ENCODE results near the gene NUP133.

The NUP133 gene

DNA sequence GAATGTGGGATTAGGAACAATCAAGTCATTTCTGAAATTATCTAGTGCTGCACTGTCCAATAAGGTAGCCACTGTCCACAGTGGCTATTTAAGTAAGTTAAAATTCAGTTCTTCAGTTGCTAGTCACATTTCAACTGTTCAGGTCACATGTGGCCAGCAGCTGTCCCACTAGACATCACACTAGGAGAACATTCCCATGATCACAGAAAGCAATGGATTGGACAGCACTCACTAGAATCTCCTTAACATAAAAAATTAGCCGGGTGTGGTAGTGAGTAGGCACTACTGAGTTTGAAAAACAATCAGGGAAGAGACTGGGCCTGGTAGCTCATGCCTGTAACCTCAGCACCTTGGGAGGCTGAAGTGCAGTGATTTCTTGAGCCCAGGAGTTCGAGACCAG, 33.6 kb downstream of the NUP133 start:
- DNase-seq (ENCODE audit: low spot score), result no peak
- in situ Hi-C loops (cut with MboI; ENCODE audit: low sequenced_read_pairs, unreplicated experiment), result no loop called here
- no peak for TF ChIP-seq CTCF (IDR thresholded peaks at IDR 0.05; ENCODE audit: borderline replicate concordance, control extremely low read depth, extremely low read depth, insufficient read depth, missing control alignments)

DNA sequence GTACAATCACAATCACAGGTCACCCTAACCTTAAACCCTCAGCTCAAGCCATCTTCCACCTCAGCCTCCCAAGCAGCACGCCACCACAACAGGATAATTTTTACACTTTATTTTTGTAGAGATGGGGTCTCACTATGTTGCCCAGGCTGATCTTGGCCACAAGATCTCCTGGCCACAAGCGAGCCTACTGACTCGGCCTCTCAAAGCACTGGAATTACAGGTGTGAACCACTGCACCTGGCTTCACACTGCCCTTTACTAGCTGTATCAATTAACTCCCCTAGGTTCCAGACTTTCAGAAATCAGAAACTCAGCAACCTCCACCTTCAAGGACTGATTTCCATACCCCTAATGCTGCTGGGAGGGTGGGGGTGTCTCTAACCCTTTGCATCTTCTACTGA, 37.0 kb downstream of the NUP133 start:
- DNase-seq (ENCODE audit: low spot score), result no peak
- TF ChIP-seq CTCF (IDR thresholded peaks at IDR 0.05; ENCODE audit: borderline replicate concordance, control extremely low read depth, extremely low read depth, insufficient read depth, missing control alignments), result no peak
- in situ Hi-C loops (cut with MboI; ENCODE audit: low sequenced_read_pairs, unreplicated experiment), result no loop called here

DNA sequence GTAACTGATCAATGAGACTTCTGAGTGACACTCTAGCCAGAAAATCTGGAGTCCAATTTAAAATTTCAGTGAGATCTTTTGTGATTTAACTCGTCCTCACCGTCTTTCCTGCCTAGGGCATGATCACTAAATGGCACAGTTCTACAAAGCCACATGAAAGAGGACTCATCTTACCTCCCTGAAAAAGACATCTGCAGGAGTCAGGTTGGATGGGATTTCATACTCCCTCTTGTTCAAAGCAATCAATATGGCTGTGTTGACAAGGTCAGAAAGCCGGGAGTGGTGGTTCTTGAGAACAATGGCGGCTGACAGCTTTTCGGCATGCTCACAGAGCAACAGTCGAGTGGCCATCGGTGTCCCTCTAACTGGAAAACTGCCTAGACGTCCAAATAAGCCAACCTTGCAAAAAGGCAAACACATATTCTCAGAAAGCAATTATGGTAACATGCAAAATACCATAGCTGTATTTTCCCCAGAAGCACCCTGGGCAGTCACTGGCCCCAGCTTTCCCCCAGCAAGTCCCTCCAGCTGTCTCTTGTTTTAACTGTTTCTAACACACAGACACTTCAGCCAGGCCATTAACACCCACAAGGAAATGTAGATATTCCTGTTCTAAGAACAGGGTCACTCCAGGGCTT, 37.6 kb downstream of the NUP133 start:
- no peak for DNase-seq (ENCODE audit: low spot score)
- in situ Hi-C loops (cut with MboI; ENCODE audit: low sequenced_read_pairs, unreplicated experiment), result no loop called here
- no peak for TF ChIP-seq CTCF (IDR thresholded peaks at IDR 0.05; ENCODE audit: borderline replicate concordance, control extremely low read depth, extremely low read depth, insufficient read depth, missing control alignments)

- in situ Hi-C loops (cut with MboI; ENCODE audit: low sequenced_read_pairs, unreplicated experiment), result no loop called here
- no peak for TF ChIP-seq CTCF (IDR thresholded peaks at IDR 0.05; ENCODE audit: borderline replicate concordance, control extremely low read depth, extremely low read depth, insufficient read depth, missing control alignments)
- no peak for DNase-seq (ENCODE audit: low spot score)
Observed at GRCh38 chr1:229466887-229467286, 41.3 kb downstream of the NUP133 start.

DNA sequence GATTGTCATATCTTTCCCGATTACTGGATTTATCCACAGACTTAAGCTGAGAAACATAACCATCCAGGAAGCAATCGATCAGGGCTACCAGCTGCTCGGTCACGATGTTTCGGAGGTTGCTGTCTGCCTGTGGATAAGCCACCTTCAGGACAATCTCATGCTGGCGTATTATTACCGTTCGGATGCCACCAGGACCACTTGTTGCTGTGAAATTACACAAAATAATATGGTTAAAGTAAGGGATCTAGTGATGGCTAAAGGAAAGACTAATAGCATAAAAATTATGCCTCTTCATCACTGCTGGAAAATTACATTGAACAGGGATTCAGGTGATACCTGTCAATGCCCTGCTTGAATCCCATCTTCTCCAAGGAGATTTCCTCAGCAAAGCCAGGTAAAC, 43.5 kb downstream of the NUP133 start:
- no peak for TF ChIP-seq CTCF (IDR thresholded peaks at IDR 0.05; ENCODE audit: borderline replicate concordance, control extremely low read depth, extremely low read depth, insufficient read depth, missing control alignments)
- DNase-seq (ENCODE audit: low spot score), result no peak
- in situ Hi-C loops (cut with MboI; ENCODE audit: low sequenced_read_pairs, unreplicated experiment), result no loop called here

DNA sequence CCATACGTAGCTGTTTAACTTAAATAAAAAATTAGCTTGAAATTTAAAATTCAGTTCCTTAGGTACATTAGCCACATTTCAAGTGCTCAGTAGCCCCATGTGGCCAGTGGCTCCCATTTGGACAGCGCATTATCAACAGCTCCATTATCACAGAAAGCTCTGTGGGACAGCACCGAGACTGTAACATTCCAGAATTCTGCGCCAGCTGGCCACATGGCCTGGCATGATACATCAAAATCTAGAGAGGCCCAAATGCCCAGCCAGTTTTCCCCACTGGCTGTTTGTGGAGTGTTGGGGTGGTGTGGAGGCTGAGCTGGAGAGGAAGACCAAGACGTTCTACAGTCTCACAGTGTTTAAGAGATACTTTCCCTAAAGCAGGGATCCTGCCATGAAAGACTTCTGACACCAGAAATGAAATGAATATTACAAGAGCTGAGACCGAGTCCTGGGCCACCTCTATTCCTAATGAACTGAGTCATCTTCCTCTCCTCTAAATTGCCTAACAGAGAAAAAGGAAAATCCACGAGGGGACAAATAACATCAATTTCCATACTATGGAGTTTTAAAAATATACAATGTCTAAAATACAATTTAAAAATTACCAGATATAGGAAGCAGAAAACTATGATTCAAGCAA, 47.0 kb downstream of the NUP133 start:
- in situ Hi-C loops (cut with MboI; ENCODE audit: low sequenced_read_pairs, unreplicated experiment), result no loop called here
- TF ChIP-seq CTCF (IDR thresholded peaks at IDR 0.05; ENCODE audit: borderline replicate concordance, control extremely low read depth, extremely low read depth, insufficient read depth, missing control alignments), result no peak
- no peak for DNase-seq (ENCODE audit: low spot score)
